ENCODE measurements around the gene FILIP1. TPM values are rescaled to one million over a fixed set of nuclear protein-coding genes. Genes with fewer than 3 reads are reported as not detected.

The FILIP1 gene
- total RNA-seq, 4 donors from 2014 or later, result 41.7 to 53.3 (median 48.4) TPM

- no peak for DNase-seq (ENCODE audit: extremely low spot score)
- Histone ChIP-seq H3K9me3 (no peaks in the 10 kb centered on the region), H3K27ac (replicated peaks in 1 of 4) (no peak overlapping the region), H3K4me1 (peaks cover 0 to 3% (median 0%) of the 10 kb centered on the region in 4 donors), H3K36me3 (no peaks in the 10 kb centered on the region), H3K4me3 (no peak overlapping the region), H3K27me3 (no peaks in the 10 kb centered on the region)
- TF ChIP-seq EP300 (IDR thresholded peaks at IDR 0.05) (no peak), POLR2AphosphoS5 (IDR thresholded peaks at IDR 0.05) (no peak), POLR2A (IDR thresholded peaks at IDR 0.05; ENCODE audit: low read depth) (no peak), CTCF (IDR thresholded peaks at IDR 0.05) (no peak)
- intact Hi-C loops (cut with DNase I), result no loop called here
- WGBS, result 90% methylated on average over 1 of the region's 1 CpG
Measured at GRCh38 chr6:75327807-75328206, 165.8 kb downstream of the FILIP1 start.

- Histone ChIP-seq H3K9me3 (no peaks in the 10 kb centered on the region), H3K27me3 (no peaks in the 10 kb centered on the region), H3K4me3 (no peak overlapping the region), H3K27ac (replicated peaks in 1 of 4) (no peak overlapping the region), H3K4me1 (no peaks in the 10 kb centered on the region), H3K36me3 (no peaks in the 10 kb centered on the region)
- intact Hi-C loops (cut with DNase I), result no loop called here
- TF ChIP-seq POLR2AphosphoS5 (IDR thresholded peaks at IDR 0.05) (no peak), POLR2A (IDR thresholded peaks at IDR 0.05; ENCODE audit: low read depth) (no peak), EP300 (IDR thresholded peaks at IDR 0.05) (no peak)
- 73% methylated on average over 2 of the region's 2 CpGs for WGBS
- DNase-seq (ENCODE audit: extremely low spot score), result no peak
Measured at GRCh38 chr6:75326557-75327258, 166.9 kb downstream of the FILIP1 start.

- no peak for TF ChIP-seq EP300 (IDR thresholded peaks at IDR 0.05)
- no peak for TF ChIP-seq POLR2A (IDR thresholded peaks at IDR 0.05; ENCODE audit: low read depth)
- no peak for TF ChIP-seq POLR2AphosphoS5 (IDR thresholded peaks at IDR 0.05)
- TF ChIP-seq CTCF (IDR thresholded peaks at IDR 0.05), result no peak
- Histone ChIP-seq H3K27ac (replicated peaks in 1 of 4) (no peak overlapping the region), H3K27me3 (no peaks in the 10 kb centered on the region), H3K36me3 (peaks cover 0 to 11% (median 3%) of the 10 kb centered on the region in 4 donors), H3K4me3 (no peak overlapping the region), H3K9me3 (no peaks in the 10 kb centered on the region), H3K4me1 (peaks cover 11 to 21% (median 19%) of the 10 kb centered on the region in 4 donors)
- no peak for DNase-seq (ENCODE audit: extremely low spot score)
- WGBS, result 66% methylated on average over 2 of the region's 2 CpGs
- intact Hi-C loops (cut with DNase I), result no loop called here
Measured at GRCh38 chr6:75318900-75319299, 174.7 kb downstream of the FILIP1 start.

DNA sequence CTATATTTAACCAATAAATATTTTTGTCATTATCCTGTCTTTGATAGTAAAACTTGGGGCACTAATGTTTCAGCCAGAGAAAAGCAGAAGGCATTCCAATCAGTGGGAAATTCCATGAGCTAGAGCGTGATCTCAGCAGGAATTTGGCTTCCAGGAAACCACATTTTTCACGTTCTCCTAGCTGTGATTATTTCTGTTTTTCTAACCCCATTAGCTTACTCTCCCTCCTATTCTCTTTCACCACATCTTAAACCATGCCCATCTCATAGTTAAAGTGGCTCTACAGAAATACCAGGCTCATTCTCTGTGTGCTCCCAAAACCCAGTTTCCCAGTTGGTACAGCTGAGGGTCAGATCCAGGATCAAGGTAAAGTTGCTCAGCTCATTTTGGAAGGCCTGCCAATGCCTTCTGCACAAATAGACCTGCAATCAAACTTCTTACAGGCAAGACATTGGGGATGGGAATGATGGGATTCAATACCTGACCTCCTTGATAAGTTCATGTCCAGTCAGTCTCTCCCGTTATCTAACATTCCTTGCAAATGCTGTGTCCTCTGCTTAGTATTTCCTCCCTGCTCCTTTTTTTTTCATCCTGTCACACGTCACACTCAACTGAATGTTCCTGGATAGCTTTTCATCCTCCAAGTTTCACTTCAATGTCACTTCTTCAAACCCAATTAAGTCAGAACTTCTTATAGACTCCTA, 175.9 kb downstream of the FILIP1 start:
- peak overlapping the region; percentile 11 to 48 (median 32) for H3K27ac ChIP-seq (replicated peaks in 1 of 4)
- DNase-seq (ENCODE audit: extremely low spot score), result no peak
- H3K4me3 ChIP-seq, result no peak overlapping the region
- intact Hi-C loops (cut with DNase I), result no loop called here
- peaks cover 11 to 21% (median 19%) of the 10 kb centered on the region in 4 donors for H3K4me1 ChIP-seq
- TF ChIP-seq POLR2AphosphoS5 (IDR thresholded peaks at IDR 0.05), result no peak
- no peak for TF ChIP-seq CTCF (IDR thresholded peaks at IDR 0.05)
- WGBS, result 47% methylated on average over 4 of the region's 4 CpGs
- H3K9me3 ChIP-seq, result no peaks in the 10 kb centered on the region
- H3K36me3 ChIP-seq, result peaks cover 0 to 23% (median 3%) of the 10 kb centered on the region in 4 donors
- no peaks in the 10 kb centered on the region for H3K27me3 ChIP-seq

DNA sequence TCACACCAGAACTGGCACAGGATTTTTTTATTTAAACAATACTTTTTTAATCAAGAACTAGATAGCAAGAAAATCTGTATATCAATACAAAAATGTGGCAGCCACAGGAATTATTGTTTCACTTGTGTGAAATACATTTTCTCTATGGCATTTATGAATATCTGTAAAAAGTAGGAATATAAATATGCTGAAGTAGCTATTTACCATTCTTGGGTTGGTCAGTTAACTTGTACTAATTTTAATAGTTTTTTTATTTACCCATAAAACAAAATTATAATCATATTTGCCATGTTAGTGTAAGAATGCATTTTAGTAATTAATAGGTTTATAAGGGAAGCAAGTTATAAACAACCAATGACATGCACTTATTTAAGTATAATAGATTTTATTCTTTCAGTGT, 177.6 kb downstream of the FILIP1 start:
- H3K27me3 ChIP-seq, result no peaks in the 10 kb centered on the region
- H3K4me1 ChIP-seq, result peaks cover 11 to 21% (median 19%) of the 10 kb centered on the region in 4 donors
- TF ChIP-seq EP300 (IDR thresholded peaks at IDR 0.05), result no peak
- TF ChIP-seq POLR2AphosphoS5 (IDR thresholded peaks at IDR 0.05), result no peak
- no peak for TF ChIP-seq CTCF (IDR thresholded peaks at IDR 0.05)
- TF ChIP-seq POLR2A (IDR thresholded peaks at IDR 0.05; ENCODE audit: low read depth), result no peak
- no peaks in the 10 kb centered on the region for H3K9me3 ChIP-seq
- intact Hi-C loops (cut with DNase I), result no loop called here
- DNase-seq (ENCODE audit: extremely low spot score), result no peak
- H3K27ac ChIP-seq (replicated peaks in 1 of 4), result no peak overlapping the region
- peaks cover 0 to 31% (median 8%) of the 10 kb centered on the region in 4 donors for H3K36me3 ChIP-seq
- no peak overlapping the region for H3K4me3 ChIP-seq
